Peyer's patch (tissue), 4 donors: ENCODE measurements around the gene ATXN1.

Experiments used
- CTCF ChIP-seq, 6 experiments: fragments of 450-650 bp in 4 of 6; fragments of 200-600 bp in 2 of 6; sonication (generic) in 1 of 6; IDR thresholded peaks; one replicate each; pipeline ENCODE4 v1.5.1; 2017 to 2019; ENCODE audit warnings: antibody characterized with exemption in 6 of 6, mild to moderate bottlenecking in 3 of 6, moderate library complexity in 1 of 6
- POLR2A ChIP-seq, 2 donors: fragments of 450-650 bp; IDR thresholded peaks; one replicate each; pipeline ENCODE4 v1.5.1; 2017; ENCODE audit warnings: antibody characterized with exemption in 2 of 2, mild to moderate bottlenecking in 2 of 2, moderate library complexity in 2 of 2

- TF ChIP-seq CTCF (IDR thresholded peaks at IDR 0.05) = no peak
- TF ChIP-seq POLR2A (IDR thresholded peaks at IDR 0.05) = no peak
These were observed 383.8 kb downstream of the ATXN1 start for GRCh38 chr6:16377470-16377869.
